ENCODE data around the gene TTC13.

Gene TTC13

DNA sequence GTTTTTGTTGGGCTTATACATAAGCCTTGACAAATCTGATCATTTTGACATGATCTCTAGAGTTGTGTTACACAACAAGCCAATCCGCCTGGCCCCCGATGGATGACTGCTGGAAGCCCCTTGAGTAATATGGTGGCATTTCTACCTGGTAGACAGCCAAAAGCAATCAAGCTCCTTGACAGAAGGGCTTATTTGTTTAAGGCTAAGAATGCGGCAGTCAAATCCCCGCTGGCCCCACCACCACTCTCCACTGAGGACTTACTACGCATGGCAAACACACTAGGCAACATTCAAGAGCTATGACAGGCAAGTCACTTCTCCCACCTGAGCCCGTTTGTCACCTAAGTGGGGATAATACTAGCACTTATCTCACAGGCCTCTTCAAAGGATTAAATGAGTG, 77.0 kb downstream of the TTC13 start:
- no peak for DNase-seq

DNA sequence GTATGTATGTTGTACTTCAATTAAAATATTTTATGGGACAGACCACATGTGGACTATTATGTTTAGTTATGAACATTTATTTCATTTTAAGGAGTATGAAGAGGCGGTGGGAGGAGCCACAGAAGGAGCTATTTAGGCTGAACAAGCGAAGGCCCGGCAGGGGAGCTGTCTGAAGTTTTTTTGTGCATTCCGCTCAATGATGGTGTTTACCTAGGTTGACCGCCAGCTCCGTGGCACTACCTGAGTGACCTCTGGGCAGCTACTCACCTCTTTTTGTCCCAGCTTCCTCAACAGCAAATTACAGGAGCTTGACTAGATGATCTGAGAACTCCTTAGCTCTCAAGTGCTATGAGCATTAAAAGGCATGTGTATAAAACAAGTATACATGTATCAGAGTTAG, 77.7 kb downstream of the TTC13 start:
- no peak for DNase-seq

DNA sequence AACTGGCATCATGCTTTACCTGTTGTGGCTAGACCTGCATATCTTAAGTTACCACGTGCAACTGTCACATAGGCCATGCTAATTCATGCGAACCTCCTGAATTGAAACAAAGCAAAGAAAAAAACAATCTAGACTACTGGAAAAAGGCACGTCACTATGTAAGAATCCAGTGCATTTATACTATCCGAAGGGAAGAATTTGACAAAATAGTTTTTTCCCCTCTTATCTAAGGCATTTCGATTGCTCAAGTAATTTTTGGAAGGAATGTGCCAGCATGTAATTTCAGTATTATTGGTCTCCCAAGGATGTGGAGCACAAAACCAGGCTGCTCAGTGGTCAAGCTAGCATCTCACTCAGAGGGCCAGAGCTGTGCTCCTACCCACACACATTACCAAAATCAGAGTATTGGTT, 78.8 kb downstream of the TTC13 start:
- DNase-seq = no peak

DNA sequence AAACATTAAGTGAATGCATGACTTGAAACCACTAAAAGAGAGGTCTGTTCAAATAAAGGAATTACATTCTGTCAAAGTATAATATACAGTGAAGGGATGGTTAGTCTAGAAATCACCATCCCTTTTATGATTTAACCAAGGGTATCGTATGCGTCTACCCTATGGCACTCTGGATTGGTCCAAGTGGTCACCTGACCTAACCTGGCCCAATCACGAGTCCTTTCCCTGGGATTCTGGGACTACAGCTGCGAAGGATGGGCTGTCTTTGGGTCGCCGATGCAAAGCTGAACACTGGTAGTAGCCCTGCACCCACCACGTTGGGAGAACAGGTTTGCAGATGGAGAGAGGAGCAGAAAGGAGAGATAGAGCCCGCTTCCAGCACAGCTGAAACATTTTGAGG, 79.9 kb downstream of the TTC13 start:
- no peak for DNase-seq

DNA sequence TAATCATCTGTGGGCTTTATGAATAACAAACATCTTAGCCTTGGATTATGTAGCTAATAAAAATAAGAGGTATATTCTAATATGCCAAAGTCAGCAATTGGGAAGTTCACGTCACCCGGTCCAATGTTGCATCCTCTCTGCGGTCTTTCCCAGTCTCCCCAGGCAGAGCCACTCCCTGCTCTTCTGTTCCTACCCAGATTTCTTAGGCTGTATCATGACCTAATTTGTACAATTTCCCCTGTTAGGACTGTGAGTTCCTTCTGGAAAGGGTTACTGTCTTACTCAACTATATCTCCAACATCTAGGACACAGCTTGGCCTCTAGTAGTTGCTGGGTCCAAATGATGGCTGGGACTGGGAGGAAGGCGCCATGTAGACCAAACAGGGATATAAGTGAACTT, 80.5 kb downstream of the TTC13 start:
- no peak for DNase-seq

DNA sequence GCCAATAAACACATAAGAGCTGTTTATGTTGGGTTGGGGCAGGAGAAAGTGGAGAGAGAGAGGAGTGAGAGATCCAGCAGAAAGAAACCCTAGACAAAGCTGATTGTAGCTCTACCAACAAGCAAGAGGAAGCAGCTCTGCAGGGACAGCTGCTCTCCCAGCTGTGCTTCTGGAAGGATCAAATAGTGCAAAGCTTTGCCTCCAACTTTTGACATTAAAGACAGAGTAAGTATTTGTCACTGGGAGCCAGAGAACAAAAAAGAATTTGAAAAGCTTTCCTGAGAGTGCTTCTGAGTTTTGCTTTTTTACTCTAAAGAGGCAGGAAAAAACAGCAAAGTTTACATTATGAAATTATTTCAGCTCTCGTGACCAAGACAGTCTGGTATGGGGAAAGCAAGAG, 81.9 kb downstream of the TTC13 start:
- no peak for DNase-seq

DNA sequence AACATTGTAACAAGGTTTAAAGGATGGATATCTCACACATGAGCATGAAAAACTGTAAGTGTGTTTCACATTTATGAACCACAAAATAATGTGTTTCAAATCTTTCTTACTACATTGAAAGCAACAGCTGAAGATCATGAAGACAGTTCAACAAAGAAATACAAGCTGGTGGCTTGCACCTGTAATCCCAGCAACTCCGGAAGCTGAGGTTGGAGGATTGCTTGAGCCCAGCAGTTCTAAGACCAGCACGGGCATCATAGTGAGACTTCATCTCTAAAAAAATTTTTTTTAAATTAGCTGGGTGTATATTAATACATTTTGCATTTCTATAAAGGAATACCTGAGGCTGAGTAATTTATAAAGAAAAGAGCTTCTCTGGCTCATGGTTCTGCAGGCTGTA, 83.2 kb downstream of the TTC13 start:
- DNase-seq = no peak

DNA sequence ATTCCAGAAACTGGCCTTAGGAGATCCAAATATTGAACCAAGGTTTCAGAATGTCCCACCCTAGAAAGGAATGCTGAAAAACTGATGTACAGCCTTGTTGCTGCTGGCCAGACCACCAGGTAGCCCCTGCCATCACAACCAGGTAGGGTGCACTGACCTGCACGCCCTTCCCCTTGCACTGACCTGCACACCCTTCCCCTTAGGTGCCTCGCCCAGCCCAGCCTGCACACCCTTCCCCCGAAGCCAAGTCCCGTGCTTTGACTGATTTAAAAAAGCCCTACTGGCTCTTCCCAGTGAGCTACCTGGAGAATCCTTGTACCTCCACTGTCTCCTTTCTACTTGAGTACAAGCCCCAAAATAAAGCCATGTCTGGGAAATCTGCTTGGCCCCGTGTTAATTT, 84.0 kb downstream of the TTC13 start:
- DNase-seq = no peak

DNA sequence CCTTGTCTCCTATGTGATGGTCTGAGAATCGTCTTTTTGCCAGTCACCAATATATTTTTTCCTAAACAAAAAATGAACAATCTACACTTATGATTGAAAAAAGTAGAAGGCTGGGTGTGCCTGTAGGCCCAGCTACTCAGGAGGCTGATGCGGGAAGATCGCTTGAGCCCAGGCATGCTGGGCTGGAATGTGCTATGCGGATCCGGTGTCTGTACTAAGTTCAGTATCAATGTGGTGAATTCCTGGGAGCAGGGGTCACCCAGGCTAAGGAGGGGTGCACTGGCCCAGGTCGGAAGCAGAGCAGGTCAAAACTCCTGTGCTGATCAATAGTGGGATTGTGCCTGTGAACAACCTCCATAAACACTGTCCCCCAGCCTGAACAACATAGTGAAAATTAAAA, 84.6 kb downstream of the TTC13 start:
- DNase-seq = no peak

DNA sequence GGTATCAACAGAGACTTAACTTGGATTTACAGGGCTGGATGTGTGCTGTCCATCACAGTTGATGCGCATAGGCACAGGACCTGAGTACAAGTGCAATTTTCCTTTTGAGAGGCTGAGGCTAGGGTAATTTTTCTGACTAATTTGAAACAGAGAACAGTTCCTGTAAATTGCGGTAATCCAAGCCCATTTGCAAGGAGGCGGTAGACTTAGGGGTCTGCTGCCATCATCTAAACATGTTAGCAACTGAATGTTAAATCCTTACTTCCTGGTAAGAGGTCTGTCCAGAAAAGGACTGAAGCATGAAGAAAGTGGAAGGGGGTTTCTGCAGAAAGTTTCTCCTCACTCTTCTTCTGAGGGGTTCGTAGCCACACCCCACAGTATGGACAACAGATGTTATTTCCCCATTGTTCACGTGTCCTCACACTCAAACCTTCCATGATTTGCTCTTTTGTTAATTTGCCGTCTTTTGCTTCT, 86.6 kb downstream of the TTC13 start:
- DNase-seq = no peak

DNA sequence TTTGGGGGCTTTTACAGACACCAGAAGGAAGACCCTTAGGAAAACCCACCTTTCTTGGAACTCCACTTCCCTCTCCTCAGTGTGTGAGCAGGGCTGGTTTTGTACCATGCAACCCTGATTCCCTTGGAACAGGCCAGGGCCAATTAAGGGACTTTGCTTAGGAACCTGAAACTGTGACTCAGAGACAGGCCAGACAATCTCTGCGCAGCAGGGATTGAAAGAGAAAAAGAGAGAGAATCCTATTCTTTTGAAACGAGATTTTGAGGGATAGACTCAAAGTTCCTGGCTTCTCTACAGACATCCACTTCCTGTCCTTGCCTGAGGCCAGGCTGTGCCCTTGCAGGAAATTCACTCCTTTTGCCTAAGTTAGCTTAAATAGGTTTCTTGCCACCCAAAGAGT, 87.2 kb downstream of the TTC13 start:
- DNase-seq = no peak

DNA sequence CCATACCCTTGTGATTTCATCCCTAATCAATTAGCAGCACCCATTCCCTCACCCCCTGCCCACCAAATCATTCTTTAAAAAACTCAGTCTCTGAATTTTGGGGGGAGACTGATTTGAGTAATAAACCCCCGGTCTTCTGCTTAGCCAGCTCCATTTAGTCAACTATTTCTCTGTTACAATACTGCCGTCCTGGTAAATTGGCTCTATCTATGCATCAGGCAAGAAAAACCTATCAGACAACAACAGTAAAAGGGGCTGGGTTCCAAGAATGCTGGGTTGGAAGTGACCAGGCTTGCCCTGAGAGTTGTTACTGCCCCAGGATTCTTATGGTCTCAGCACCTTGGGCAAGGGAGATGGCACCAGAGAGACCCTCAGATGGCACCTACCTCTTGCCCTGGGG, 94.0 kb downstream of the TTC13 start:
- no peak for DNase-seq

DNA sequence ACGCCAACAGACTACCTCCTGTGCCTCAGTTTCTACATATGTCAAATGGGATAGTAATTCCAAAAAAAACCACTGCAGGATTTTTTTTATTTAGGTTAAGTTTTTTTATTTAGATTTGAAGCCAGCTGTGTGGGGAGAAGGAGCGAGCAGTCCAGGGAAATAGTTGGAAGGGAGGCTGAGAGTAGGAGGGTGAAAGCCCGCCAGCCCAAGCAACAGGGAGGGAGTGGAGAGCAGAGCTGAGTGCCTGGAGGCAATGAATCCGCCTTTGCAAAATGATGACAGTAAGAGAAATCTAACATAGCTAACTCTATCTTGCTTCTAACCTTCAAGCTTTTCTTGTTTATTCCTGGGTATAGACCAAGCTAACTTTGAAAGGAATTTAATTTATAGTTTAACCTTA, 94.7 kb downstream of the TTC13 start:
- DNase-seq = no peak

DNA sequence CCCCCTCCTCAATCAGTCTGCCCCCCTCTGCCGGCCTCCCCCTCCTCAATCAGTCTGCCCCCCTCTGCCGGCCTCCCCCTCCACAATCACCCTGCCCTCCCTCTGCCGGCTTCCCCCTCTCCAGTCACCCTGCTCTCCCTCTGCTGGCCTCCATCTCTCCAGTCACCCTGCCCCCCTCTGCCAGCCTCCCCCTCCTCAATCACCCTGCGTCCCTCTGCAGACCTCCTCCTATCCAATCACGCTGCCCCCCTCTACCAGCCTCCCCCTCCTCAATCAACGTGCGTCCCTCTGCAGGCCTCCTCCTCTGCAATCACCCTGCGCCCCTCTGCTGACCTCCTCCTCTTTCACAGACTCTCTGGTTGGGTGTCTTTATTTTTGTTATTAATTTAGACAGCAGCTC, 98.9 kb downstream of the TTC13 start:
- no peak for DNase-seq

DNA sequence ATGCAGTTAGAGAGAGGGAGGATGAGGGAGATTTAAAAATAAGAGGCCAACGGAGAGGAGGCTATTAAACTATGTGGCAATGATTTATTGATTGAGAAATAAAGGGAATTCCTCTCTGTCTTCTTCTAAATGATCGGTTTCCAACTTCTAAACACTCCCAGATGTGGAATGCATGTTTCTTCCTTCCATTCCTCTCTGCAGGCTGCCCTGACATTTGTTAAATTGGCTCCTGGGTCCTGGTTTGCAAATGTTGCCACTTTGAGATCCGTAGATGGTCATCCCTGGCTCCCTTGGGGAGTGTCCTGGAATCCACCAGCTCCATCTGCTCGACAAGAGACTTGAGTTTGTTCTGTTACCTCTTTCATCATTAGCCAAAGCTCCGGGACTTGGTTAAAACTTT, 100.1 kb downstream of the TTC13 start:
- no peak for DNase-seq

DNA sequence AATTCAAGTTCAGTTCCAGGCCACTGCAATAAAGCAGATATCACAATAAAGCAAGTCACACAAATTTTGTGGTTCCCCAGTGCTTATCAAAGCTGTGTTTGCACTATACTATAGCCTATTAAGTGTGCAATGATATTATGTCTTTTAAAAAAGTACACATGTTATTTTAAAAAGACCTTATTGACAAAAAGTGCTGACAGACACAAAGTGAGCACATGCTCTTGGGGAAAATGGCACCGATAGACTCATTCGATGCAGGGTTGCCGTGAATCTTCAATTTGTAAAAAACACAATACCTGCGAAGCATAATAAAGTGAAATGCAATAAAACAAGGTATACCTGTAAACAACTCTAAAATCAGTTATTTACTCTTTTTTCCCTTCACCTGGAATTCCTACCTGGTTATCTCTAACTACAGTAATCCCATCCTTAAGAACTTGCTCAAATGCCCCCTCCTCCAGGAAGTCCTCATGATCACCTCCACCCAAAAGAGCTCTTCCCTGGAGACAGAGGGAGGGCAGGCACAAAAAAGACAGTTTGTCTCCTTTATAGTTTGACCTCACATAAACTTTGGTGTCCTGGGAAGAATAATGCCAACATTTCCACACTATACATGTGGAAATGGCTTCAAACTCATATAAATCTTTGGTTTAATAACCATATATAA, 100.6 kb downstream of the TTC13 start:
- DNase-seq = no peak

DNA sequence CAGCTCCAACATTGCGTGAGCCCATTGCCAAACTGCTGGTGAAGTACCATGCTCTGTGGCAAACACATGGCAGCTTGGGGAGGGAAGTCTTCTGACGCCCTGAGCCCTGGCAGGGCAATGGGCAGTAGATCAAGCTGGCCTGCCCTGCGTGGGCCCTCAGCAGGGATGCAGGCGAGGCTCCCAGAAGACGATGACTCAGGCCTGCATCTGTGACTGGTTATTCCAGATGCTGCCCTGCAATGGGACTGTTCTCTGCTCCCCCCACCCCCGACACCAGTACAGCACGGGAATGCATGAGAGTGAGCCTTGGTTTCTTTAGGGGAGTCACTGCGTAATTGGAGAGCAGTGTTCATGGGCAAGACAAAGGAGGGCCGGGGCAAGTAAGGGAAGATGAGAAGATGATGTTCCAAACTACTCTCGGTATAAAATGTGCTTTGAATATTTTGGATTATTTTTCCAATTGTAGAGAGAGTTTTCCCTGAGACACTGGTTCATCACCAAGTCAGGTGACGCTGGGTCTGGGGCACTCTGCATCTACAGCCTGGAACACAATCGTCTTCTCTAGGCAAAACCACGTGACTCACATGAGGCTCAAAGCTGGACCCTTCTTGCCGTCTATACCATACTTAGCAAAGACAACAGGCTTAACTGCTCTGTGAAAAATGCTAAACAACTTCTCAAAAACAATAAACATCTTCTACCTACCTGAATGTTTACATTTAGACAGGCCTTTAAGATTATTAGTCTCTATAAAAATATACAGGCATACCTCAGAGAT, 101.3 kb downstream of the TTC13 start:
- no peak for DNase-seq

DNA sequence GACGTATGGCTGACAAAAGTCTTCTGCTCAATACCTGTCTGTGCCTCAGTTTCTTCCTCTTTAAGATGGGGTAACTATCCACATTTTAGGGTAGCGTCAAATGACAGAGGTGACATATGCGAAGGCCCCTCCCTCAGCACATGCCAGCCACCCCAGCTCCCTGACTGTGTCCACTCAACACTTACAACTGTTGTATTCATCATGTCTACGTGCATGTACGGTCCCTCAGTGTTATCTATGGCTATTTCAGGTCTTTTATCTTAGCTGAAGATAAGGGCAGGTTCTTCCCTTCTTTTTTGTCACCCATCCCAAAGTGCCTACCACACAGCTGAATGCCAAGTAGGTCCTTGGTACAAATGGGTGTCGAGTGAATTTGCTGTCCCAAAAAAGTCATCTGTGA, 102.0 kb downstream of the TTC13 start:
- no peak for DNase-seq

DNA sequence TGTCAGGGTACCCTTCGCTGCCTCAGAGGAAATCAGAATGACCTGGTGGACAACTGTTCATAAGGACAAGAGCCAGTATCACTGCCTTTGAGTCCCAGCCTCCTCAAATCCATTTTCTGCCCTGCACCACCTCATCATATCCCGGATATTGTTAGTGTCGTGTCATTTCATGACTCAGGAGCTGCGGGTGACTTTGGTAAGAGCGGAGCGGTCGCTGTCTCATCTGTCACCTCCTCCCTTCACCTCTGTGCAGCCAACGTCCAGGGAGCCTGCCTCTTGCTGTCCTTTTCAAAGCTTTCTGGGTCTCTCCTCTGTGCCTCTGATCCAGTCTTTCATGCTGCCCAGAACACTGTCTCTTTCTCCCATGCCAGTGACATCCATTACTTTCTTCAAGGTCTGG, 103.3 kb downstream of the TTC13 start:
- no peak for DNase-seq

DNA sequence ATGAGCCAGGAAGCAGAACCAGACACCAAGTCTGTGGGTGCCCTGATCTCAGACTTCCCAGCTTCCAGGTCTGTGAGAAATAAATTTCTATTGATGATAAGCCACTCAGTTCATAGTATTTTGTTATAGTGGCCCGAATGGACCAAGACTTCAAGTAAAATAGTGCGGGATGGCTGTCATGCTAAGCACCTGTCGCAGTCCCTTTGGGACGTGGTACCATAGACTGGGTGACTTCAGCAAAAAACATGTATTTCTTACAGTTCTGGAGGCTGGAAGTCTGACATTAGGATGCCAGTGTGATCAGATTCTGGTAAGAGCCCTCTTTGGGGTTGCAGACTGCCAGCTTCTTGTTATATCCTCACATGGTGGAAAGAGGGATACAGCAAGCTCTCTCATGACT, 107.7 kb downstream of the TTC13 start:
- DNase-seq = no peak

DNA sequence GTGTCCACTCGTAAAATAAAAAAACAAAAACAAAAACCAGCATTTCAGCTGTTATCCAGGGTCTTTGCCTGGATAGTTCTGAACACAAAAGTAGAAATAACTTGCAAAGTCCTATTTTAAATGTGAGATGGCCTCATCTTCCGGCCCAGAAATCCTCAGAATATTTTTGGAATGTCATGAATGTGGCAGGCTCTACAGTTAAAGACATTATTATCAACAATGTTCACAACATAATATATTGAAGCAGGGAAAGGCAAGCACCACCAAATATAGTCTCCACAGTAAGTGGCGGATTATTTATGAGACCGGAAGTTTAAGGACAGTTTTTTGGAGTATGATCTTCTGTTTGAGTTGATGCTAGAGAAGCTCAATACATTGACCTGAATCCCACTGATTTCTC, 109.2 kb downstream of the TTC13 start:
- no peak for DNase-seq

DNA sequence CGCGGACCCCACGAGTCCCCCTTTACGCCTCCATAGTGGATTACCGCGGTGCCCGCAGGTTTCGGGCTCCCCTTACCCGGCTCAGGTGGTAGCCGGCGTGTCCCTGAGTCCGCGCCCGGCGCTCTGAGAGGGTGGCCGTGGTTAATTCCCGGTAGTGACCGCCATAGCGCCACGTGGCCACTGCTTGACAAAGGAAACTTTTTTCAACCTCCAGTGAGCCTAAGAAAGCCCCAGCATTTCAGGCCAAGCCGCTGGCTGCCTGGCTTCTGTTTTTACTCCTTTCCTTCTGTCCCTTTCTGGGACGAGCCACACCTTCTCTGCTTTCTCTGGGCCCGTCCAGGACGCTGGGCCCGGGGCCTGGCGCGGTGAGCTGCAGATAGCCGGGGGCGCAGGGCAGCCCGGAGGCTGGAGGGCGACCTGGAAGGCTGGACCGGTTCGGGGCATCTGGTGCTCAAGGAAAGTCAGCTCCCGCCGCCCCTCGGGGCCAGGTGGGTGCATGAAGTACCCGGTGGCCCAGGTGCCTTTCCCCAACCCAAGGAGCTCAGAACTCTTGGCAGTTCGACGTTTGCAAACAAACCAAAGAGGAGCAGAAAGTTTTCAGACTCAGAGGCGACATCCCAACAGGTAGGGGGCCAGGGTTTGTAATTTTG, 109.8 kb downstream of the TTC13 start:
- DNase-seq = no peak

DNA sequence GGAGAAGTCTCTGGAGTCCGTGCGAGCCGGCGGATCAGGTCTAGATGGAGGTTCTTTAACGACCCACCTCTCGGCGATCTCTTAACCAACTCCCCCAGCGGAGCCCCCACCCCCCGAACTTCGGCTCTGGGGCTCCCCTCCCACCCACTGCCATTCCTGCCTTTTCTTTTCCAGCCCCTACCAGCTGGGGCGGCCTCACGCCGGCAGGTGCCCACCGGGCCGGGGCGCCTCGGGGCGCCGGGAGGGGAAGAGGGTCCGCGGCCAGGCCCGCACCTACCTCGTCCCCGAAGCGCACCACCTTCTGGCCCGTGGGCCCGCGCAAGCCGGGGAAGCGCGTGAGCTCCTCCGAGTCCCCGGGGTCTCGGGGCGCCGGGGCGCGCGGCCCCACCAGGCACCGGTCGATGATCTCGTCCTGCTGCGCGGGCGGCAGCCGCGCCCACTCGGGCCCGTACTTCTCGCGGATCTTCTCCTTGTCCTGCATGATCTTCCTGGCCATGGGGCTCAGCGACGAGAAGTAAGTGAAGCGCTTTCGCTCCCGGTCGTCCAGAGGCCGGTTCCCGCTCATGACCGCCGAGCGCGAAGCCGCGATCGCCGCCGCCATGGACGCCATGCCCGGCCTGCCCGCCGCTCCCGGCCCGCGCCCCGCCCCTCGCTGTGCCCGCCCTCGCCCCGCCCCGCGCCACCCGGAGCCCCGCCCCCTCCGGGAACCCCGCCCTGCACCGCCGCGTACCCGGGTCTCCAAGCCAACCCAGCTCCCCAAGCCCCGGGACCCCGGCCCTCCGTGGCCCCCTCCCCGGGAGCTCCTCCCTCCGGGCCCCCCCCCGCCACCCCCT, 110.5 kb downstream of the TTC13 start, which contains the start of gene C1orf198:
C1orf198 (minus strand) TSS at position 619 of the 833 bp plus-strand sequence; CDS start at position 610, 9 bp downstream.
- peak; percentile 59 for DNase-seq
